HG02852 (cell line): ENCODE results near the gene COL7A1.
A peak's percentile ranks its signal among the peaks of the same experiment; 100 is the strongest.

Experiments used
- ATAC-seq: cut with Tn5 transposase; IDR thresholded peaks from one replicate; pipeline ENCODE4 v1.9.1; 2021; ENCODE audit warnings: mild to moderate bottlenecking, moderate library complexity; ENCODE audit not compliant: unreplicated experiment

The COL7A1 gene

GRCh38 chr3:48619541-48620524, 24.7 kb upstream of the COL7A1 start:
- no peak for ATAC-seq

- ATAC-seq: no peak
Observed at GRCh38 chr3:48617559-48617958, 22.4 kb upstream of the COL7A1 start.

- no peak for ATAC-seq
Observed at GRCh38 chr3:48614044-48614443, 18.9 kb upstream of the COL7A1 start.

- no peak for ATAC-seq
Observed at GRCh38 chr3:48612309-48612708, 17.2 kb upstream of the COL7A1 start.

GRCh38 chr3:48609088-48610005, 14.2 kb upstream of the COL7A1 start, which contains the start of gene UQCRC1:
Gene UQCRC1 (minus strand): TSS chr3:48609646. CDS start chr3:48609620, 26 bp downstream.
- peak; percentile 96 for ATAC-seq

- no peak for ATAC-seq
Observed at GRCh38 chr3:48607519-48607918, 12.4 kb upstream of the COL7A1 start.

GRCh38 chr3:48601622-48601994, 6.5 kb upstream of the COL7A1 start:
- ATAC-seq: no peak

- ATAC-seq: no peak
Observed at GRCh38 chr3:48600711-48601621, 5.8 kb upstream of the COL7A1 start.

GRCh38 chr3:48599509-48600285, 4.6 kb upstream of the COL7A1 start:
- ATAC-seq: no peak

GRCh38 chr3:48599077-48599501, 4.0 kb upstream of the COL7A1 start:
- ATAC-seq: no peak

GRCh38 chr3:48598323-48599076, 3.4 kb upstream of the COL7A1 start:
- no peak for ATAC-seq

- ATAC-seq: no peak
Observed at GRCh38 chr3:48597408-48597800, 2.3 kb upstream of the COL7A1 start.

GRCh38 chr3:48596676-48597407, 1.7 kb upstream of the COL7A1 start:
- no peak for ATAC-seq

- ATAC-seq: no peak
Observed at GRCh38 chr3:48596157-48596556, 1.0 kb upstream of the COL7A1 start.

GRCh38 chr3:48595526-48596121, 495 bp upstream of the COL7A1 start:
- no peak for ATAC-seq

- no peak for ATAC-seq
Observed at GRCh38 chr3:48594417-48595049, 596 bp downstream of the COL7A1 start.

- no peak for ATAC-seq
Observed at GRCh38 chr3:48593337-48593736, 1.8 kb downstream of the COL7A1 start.
